Osteocyte (in vitro differentiated cells): ENCODE results near the gene PHIP. TPM values are rescaled to one million over a fixed set of nuclear protein-coding genes. Genes with fewer than 3 reads are reported as not detected.

Experiments used
- DNase-seq: peaks from one replicate; pipeline ENCODE4 v3.0.0; 2021; ENCODE audit warnings: mixed read lengths; ENCODE audit not compliant: unreplicated experiment; ENCODE audit errors: extremely low spot score
- H3K27ac Mint-ChIP-seq: one replicate; pipeline ENCODE4 v1.8.0; 2021; ENCODE audit warnings: mild to moderate bottlenecking, mixed read lengths; ENCODE audit not compliant: unreplicated experiment
- H3K27me3 Mint-ChIP-seq: one replicate; pipeline ENCODE4 v1.8.0; 2021; ENCODE audit warnings: mixed read lengths; ENCODE audit not compliant: unreplicated experiment
- H3K36me3 Mint-ChIP-seq: one replicate; pipeline ENCODE4 v1.8.0; 2021; ENCODE audit warnings: mixed read lengths; ENCODE audit not compliant: unreplicated experiment
- H3K4me1 Mint-ChIP-seq: one replicate; pipeline ENCODE4 v1.8.0; 2021; ENCODE audit warnings: mixed read lengths; ENCODE audit not compliant: unreplicated experiment
- H3K4me3 Mint-ChIP-seq: one replicate; pipeline ENCODE4 v1.8.0; 2021; ENCODE audit warnings: mild to moderate bottlenecking, moderate library complexity, mixed read lengths; ENCODE audit not compliant: unreplicated experiment
- H3K9me3 Mint-ChIP-seq: one replicate; pipeline ENCODE4 v1.8.0; 2021; ENCODE audit warnings: mixed read lengths; ENCODE audit not compliant: unreplicated experiment
- CTCF ChIP-seq: fragments of 200-600 bp; sonication (generic); IDR thresholded peaks from 2 replicates; pipeline ENCODE4 v1.5.0; 2021; ENCODE audit warnings: antibody characterized with exemption, mild to moderate bottlenecking, moderate library complexity
- total RNA-seq: library from RNA; stranded (reverse); gene quantifications from 2 replicates; pipeline ENCODE4 v1.2.1, GENCODE V29; 2021

Gene PHIP
- total RNA-seq, 1 donor from 2014 or later: 22.1 TPM

- H3K4me1 Mint-ChIP-seq: no peaks in the 10 kb centered on the region
- H3K27ac Mint-ChIP-seq: no peak overlapping the region
- H3K9me3 Mint-ChIP-seq: no peaks in the 10 kb centered on the region
- DNase-seq: no peak
- no peak for TF ChIP-seq CTCF
- peaks cover 28% of the 10 kb centered on the region for H3K36me3 Mint-ChIP-seq
- no peak overlapping the region for H3K4me3 Mint-ChIP-seq
- no peaks in the 10 kb centered on the region for H3K27me3 Mint-ChIP-seq
These were observed 31.0 kb downstream of the PHIP start for GRCh38 chr6:79047072-79047471.

GRCh38 chr6:79045966-79046365 lies 32.1 kb downstream of the PHIP start:
- TF ChIP-seq CTCF: no peak
- Mint-ChIP-seq H3K4me3 (no peak overlapping the region), H3K27ac (no peak overlapping the region), H3K36me3 (peaks cover 28% of the 10 kb centered on the region), H3K9me3 (no peaks in the 10 kb centered on the region), H3K27me3 (no peaks in the 10 kb centered on the region), H3K4me1 (no peaks in the 10 kb centered on the region)
- DNase-seq: no peak

GRCh38 chr6:79042799-79043126 lies 35.3 kb downstream of the PHIP start:
- TF ChIP-seq CTCF: no peak
- Mint-ChIP-seq H3K27me3 (no peaks in the 10 kb centered on the region), H3K36me3 (peaks cover 37% of the 10 kb centered on the region), H3K4me1 (peaks cover 4% of the 10 kb centered on the region), H3K27ac (no peak overlapping the region), H3K4me3 (no peak overlapping the region), H3K9me3 (no peaks in the 10 kb centered on the region)
- no peak for DNase-seq

GRCh38 chr6:79042088-79042798 lies 35.8 kb downstream of the PHIP start:
- DNase-seq: no peak
- Mint-ChIP-seq H3K27me3 (no peaks in the 10 kb centered on the region), H3K9me3 (no peaks in the 10 kb centered on the region), H3K27ac (no peak overlapping the region), H3K36me3 (peaks cover 42% of the 10 kb centered on the region), H3K4me1 (peaks cover 4% of the 10 kb centered on the region), H3K4me3 (no peak overlapping the region)
- no peak for TF ChIP-seq CTCF

GRCh38 chr6:79040083-79040482 lies 38.0 kb downstream of the PHIP start:
- Mint-ChIP-seq H3K36me3 (peaks cover 43% of the 10 kb centered on the region), H3K9me3 (no peaks in the 10 kb centered on the region), H3K4me3 (no peak overlapping the region), H3K4me1 (peaks cover 4% of the 10 kb centered on the region), H3K27me3 (no peaks in the 10 kb centered on the region), H3K27ac (no peak overlapping the region)
- no peak for DNase-seq
- TF ChIP-seq CTCF: no peak
